Astrocyte (in vitro differentiated cells and primary cell): ENCODE data around the gene MYLK2. TPM values are rescaled to one million over a fixed set of nuclear protein-coding genes. Genes with fewer than 3 reads are reported as not detected.

Experiments used
- DNase-seq: peaks from one replicate; pipeline ENCODE4 v3.0.0-alpha.2; 2010; ENCODE audit warnings: low read depth
- FAIRE-seq: peaks from 2 replicates; lab custom pipeline; 2011; peaks lifted over from hg19 to GRCh38; lab: Jason Lieb, UNC
- H2AFZ ChIP-seq: 2 replicates; pipeline ENCODE4 v1.6.0; 2012; ENCODE audit warnings: low read depth, low read length, inconsistent platforms
- H3K27ac ChIP-seq: 2 replicates; pipeline ENCODE4 v1.5.1; 2011; ENCODE audit warnings: low read depth, low read length, inconsistent platforms
- H3K27me3 ChIP-seq: 2 replicates; pipeline ENCODE4 v1.6.0; 2011; ENCODE audit warnings: low read length, inconsistent platforms; ENCODE audit not compliant: insufficient read depth
- H3K36me3 ChIP-seq: 2 replicates; pipeline ENCODE4 v1.5.1; 2011; ENCODE audit warnings: low read length, inconsistent platforms; ENCODE audit not compliant: insufficient read depth
- H3K4me1 ChIP-seq: 2 replicates; pipeline ENCODE4 v1.5.1; 2011; ENCODE audit warnings: low read length, inconsistent platforms; ENCODE audit not compliant: insufficient read depth
- H3K4me2 ChIP-seq: 2 replicates; pipeline ENCODE4 v1.6.0; 2012; ENCODE audit warnings: low read length, inconsistent platforms
- H3K4me3 ChIP-seq: 2 replicates; pipeline ENCODE4 v1.5.1; 2011; ENCODE audit warnings: low read depth, mild to moderate bottlenecking, low read length, inconsistent platforms; ENCODE audit not compliant: insufficient read depth
- H3K79me2 ChIP-seq: 2 replicates; pipeline ENCODE4 v1.6.0; 2012; ENCODE audit warnings: mild to moderate bottlenecking, low read length, inconsistent platforms; ENCODE audit not compliant: insufficient read depth
- H3K9ac ChIP-seq: 2 replicates; pipeline ENCODE4 v1.6.0; 2012; ENCODE audit warnings: mild to moderate bottlenecking, low read length, inconsistent platforms
- H3K9me3 ChIP-seq: 2 replicates; pipeline ENCODE4 v1.5.1; 2012; ENCODE audit warnings: low read depth, mild to moderate bottlenecking, low read length, inconsistent platforms; ENCODE audit not compliant: insufficient read depth
- H4K20me1 ChIP-seq: 2 replicates; pipeline ENCODE4 v1.6.0; 2012; ENCODE audit warnings: low read length, inconsistent platforms; ENCODE audit not compliant: insufficient read depth
- H3K27ac Mint-ChIP-seq: one replicate; pipeline ENCODE4 v1.8.0; 2021; ENCODE audit warnings: mild to moderate bottlenecking, mixed read lengths; ENCODE audit not compliant: unreplicated experiment
- H3K27me3 Mint-ChIP-seq: one replicate; pipeline ENCODE4 v1.8.0; 2021; ENCODE audit warnings: low read depth, mixed read lengths; ENCODE audit not compliant: unreplicated experiment
- H3K36me3 Mint-ChIP-seq: one replicate; pipeline ENCODE4 v1.8.0; 2021; ENCODE audit warnings: low read depth, mixed read lengths; ENCODE audit not compliant: unreplicated experiment
- H3K4me1 Mint-ChIP-seq: one replicate; pipeline ENCODE4 v1.8.0; 2021; ENCODE audit warnings: low read depth, mixed read lengths; ENCODE audit not compliant: unreplicated experiment
- H3K4me3 Mint-ChIP-seq: one replicate; pipeline ENCODE4 v1.8.0; 2021; ENCODE audit warnings: mild to moderate bottlenecking, moderate library complexity, mixed read lengths; ENCODE audit not compliant: unreplicated experiment
- H3K9me3 Mint-ChIP-seq: one replicate; pipeline ENCODE4 v1.8.0; 2021; ENCODE audit warnings: mild to moderate bottlenecking, mixed read lengths; ENCODE audit not compliant: unreplicated experiment
- CTCF ChIP-seq: IDR thresholded peaks from 2 replicates; pipeline ENCODE4 v1.5.1; 2011; ENCODE audit warnings: low read depth, mild to moderate bottlenecking, inconsistent platforms, low read length, moderate library complexity; ENCODE audit not compliant: insufficient read depth
- EZH2 ChIP-seq: IDR thresholded peaks from 2 replicates; pipeline ENCODE4 v1.6.1; 2012; ENCODE audit warnings: mild to moderate bottlenecking, low read length, inconsistent platforms; ENCODE audit not compliant: insufficient read depth
- total RNA-seq: library from RNA; stranded (reverse); gene quantifications from 2 replicates; pipeline ENCODE4 v1.2.1, GENCODE V29; 2021

MYLK2 gene
- total RNA-seq, 1 donor from 2014 or later = 2.1 TPM

GRCh38 chr20:31790401-31790800 is 28.8 kb upstream of the MYLK2 start:
- no peaks in the 10 kb centered on the region for H3K9me3 Mint-ChIP-seq
- no peak overlapping the region for H3K9ac ChIP-seq
- peaks cover 31% of the 10 kb centered on the region for H3K36me3 ChIP-seq
- FAIRE-seq (no peak), DNase-seq (peak; percentile 28)
- no peak overlapping the region for H3K27ac ChIP-seq
- H3K9me3 ChIP-seq = no peaks in the 10 kb centered on the region
- TF ChIP-seq EZH2 = no peak
- no peak for TF ChIP-seq CTCF
- H3K4me1 ChIP-seq = no peaks in the 10 kb centered on the region
- H3K27me3 ChIP-seq = no peaks in the 10 kb centered on the region
- peaks cover 7% of the 10 kb centered on the region for H4K20me1 ChIP-seq
- H3K27ac Mint-ChIP-seq = no peak overlapping the region
- H3K27me3 Mint-ChIP-seq = no peaks in the 10 kb centered on the region
- peaks cover 3% of the 10 kb centered on the region for H3K4me1 Mint-ChIP-seq
- H3K36me3 Mint-ChIP-seq = peaks cover 6% of the 10 kb centered on the region
- no peak overlapping the region for H3K4me3 Mint-ChIP-seq
- H3K4me3 ChIP-seq = no peak overlapping the region
- no peak overlapping the region for H2AFZ ChIP-seq
- H3K4me2 ChIP-seq = no peak overlapping the region
- H3K79me2 ChIP-seq = peaks cover 26% of the 10 kb centered on the region

- no peak overlapping the region for H3K4me2 ChIP-seq
- no peaks in the 10 kb centered on the region for H3K9me3 Mint-ChIP-seq
- H3K27ac Mint-ChIP-seq = no peak overlapping the region
- no peak for FAIRE-seq
- no peaks in the 10 kb centered on the region for H3K27me3 Mint-ChIP-seq
- DNase-seq = no peak
- H3K79me2 ChIP-seq = peaks cover 2% of the 10 kb centered on the region
- no peaks in the 10 kb centered on the region for H3K9me3 ChIP-seq
- no peaks in the 10 kb centered on the region for H4K20me1 ChIP-seq
- TF ChIP-seq EZH2 (no peak), CTCF (no peak)
- H3K4me1 ChIP-seq = no peaks in the 10 kb centered on the region
- H3K27me3 ChIP-seq = no peaks in the 10 kb centered on the region
- no peak overlapping the region for H2AFZ ChIP-seq
- H3K4me3 ChIP-seq = no peak overlapping the region
- peaks cover 38% of the 10 kb centered on the region for H3K36me3 ChIP-seq
- H3K4me1 Mint-ChIP-seq = peaks cover 2% of the 10 kb centered on the region
- peaks cover 4% of the 10 kb centered on the region for H3K36me3 Mint-ChIP-seq
- no peak overlapping the region for H3K4me3 Mint-ChIP-seq
- H3K9ac ChIP-seq = no peak overlapping the region
- H3K27ac ChIP-seq = no peak overlapping the region
Measured at GRCh38 chr20:31797364-31797763, 21.8 kb upstream of the MYLK2 start.

- no peak overlapping the region for H2AFZ ChIP-seq
- H3K27ac ChIP-seq = no peak overlapping the region
- no peaks in the 10 kb centered on the region for H4K20me1 ChIP-seq
- no peak for DNase-seq
- H3K9me3 ChIP-seq = no peaks in the 10 kb centered on the region
- no peak overlapping the region for H3K4me3 ChIP-seq
- no peaks in the 10 kb centered on the region for H3K36me3 Mint-ChIP-seq
- no peaks in the 10 kb centered on the region for H3K79me2 ChIP-seq
- H3K4me1 ChIP-seq = no peaks in the 10 kb centered on the region
- no peak overlapping the region for H3K4me3 Mint-ChIP-seq
- H3K27ac Mint-ChIP-seq = no peak overlapping the region
- H3K36me3 ChIP-seq = peaks cover 31% of the 10 kb centered on the region
- H3K4me1 Mint-ChIP-seq = peaks cover 3% of the 10 kb centered on the region
- no peak for FAIRE-seq
- no peaks in the 10 kb centered on the region for H3K9me3 Mint-ChIP-seq
- H3K4me2 ChIP-seq = no peak overlapping the region
- no peaks in the 10 kb centered on the region for H3K27me3 ChIP-seq
- H3K27me3 Mint-ChIP-seq = no peaks in the 10 kb centered on the region
- TF ChIP-seq EZH2 (no peak), CTCF (no peak)
- H3K9ac ChIP-seq = no peak overlapping the region
Measured at GRCh38 chr20:31801508-31801907, 17.6 kb upstream of the MYLK2 start.
